Measurements from ENCODE around the gene ACACB.

ACACB gene

GRCh38 chr12:109098651-109099050 is 17.7 kb upstream of the ACACB start:
- Mint-ChIP-seq H3K4me1 (peaks cover 33% of the 10 kb centered on the region), H3K4me3 (peak overlapping the region; percentile 82), H3K36me3 (peaks cover 64% of the 10 kb centered on the region), H3K27ac (peak overlapping the region; percentile 94), H3K9me3 (no peaks in the 10 kb centered on the region)
- no peak for ATAC-seq
- DNase-seq (ENCODE audit: low spot score in 2 of 2), result no peak

GRCh38 chr12:109099431-109100020 is 16.9 kb upstream of the ACACB start:
- ATAC-seq (no peak), DNase-seq (ENCODE audit: low spot score in 2 of 2) (no peak)
- H3K9me3 Mint-ChIP-seq, result no peaks in the 10 kb centered on the region
- peaks cover 28% of the 10 kb centered on the region for H3K4me1 Mint-ChIP-seq
- H3K36me3 Mint-ChIP-seq, result peaks cover 68% of the 10 kb centered on the region
- peak overlapping the region; percentile 94 for H3K27ac Mint-ChIP-seq
- H3K4me3 Mint-ChIP-seq, result peak overlapping the region; percentile 82

GRCh38 chr12:109100741-109101140 is 15.6 kb upstream of the ACACB start:
- peaks cover 28% of the 10 kb centered on the region for H3K4me1 Mint-ChIP-seq
- H3K27ac Mint-ChIP-seq, result peak overlapping the region; percentile 94
- peaks cover 80% of the 10 kb centered on the region for H3K36me3 Mint-ChIP-seq
- ATAC-seq (no peak), DNase-seq (ENCODE audit: low spot score in 2 of 2) (no peak)
- peak overlapping the region; percentile 82 for H3K4me3 Mint-ChIP-seq
- H3K9me3 Mint-ChIP-seq, result no peaks in the 10 kb centered on the region

GRCh38 chr12:109102491-109102890 is 13.9 kb upstream of the ACACB start:
- Mint-ChIP-seq H3K4me1 (peaks cover 28% of the 10 kb centered on the region), H3K4me3 (no peak overlapping the region), H3K9me3 (no peaks in the 10 kb centered on the region), H3K27ac (no peak overlapping the region), H3K36me3 (peaks cover 97% of the 10 kb centered on the region)
- DNase-seq (ENCODE audit: low spot score in 2 of 2) (no peak), ATAC-seq (no peak)

GRCh38 chr12:109105176-109105575 is 11.2 kb upstream of the ACACB start:
- Mint-ChIP-seq H3K9me3 (no peaks in the 10 kb centered on the region), H3K4me1 (peaks cover 7% of the 10 kb centered on the region), H3K36me3 (peaks cover 97% of the 10 kb centered on the region), H3K27ac (peak overlapping the region; percentile 9), H3K4me3 (no peak overlapping the region)
- DNase-seq (ENCODE audit: low spot score in 2 of 2) (no peak), ATAC-seq (no peak)

- H3K4me3 Mint-ChIP-seq, result no peak overlapping the region
- no peaks in the 10 kb centered on the region for H3K9me3 Mint-ChIP-seq
- H3K36me3 Mint-ChIP-seq, result peaks cover 64% of the 10 kb centered on the region
- H3K4me1 Mint-ChIP-seq, result no peaks in the 10 kb centered on the region
- no peak overlapping the region for H3K27ac Mint-ChIP-seq
- no peak for ATAC-seq
- DNase-seq (ENCODE audit: low spot score in 2 of 2), result no peak
These were observed 6.5 kb upstream of the ACACB start for GRCh38 chr12:109109746-109110350.

- H3K36me3 Mint-ChIP-seq, result peaks cover 53% of the 10 kb centered on the region
- ATAC-seq, result peak; percentile 75
- H3K9me3 Mint-ChIP-seq, result no peaks in the 10 kb centered on the region
- H3K4me3 Mint-ChIP-seq, result peak overlapping the region; percentile 48
- peak in 1 of 2 donors; percentile 68 for DNase-seq (ENCODE audit: low spot score in 2 of 2)
- H3K27ac Mint-ChIP-seq, result peak overlapping the region; percentile 50
- peaks cover 5% of the 10 kb centered on the region for H3K4me1 Mint-ChIP-seq
These were observed 5.3 kb upstream of the ACACB start for GRCh38 chr12:109110988-109111495.

GRCh38 chr12:109112720-109113465 is 3.5 kb upstream of the ACACB start:
- ATAC-seq (no peak), DNase-seq (ENCODE audit: low spot score in 2 of 2) (no peak)
- Mint-ChIP-seq H3K27ac (no peak overlapping the region), H3K9me3 (no peaks in the 10 kb centered on the region), H3K4me3 (no peak overlapping the region), H3K4me1 (peaks cover 5% of the 10 kb centered on the region), H3K36me3 (peaks cover 35% of the 10 kb centered on the region)

- no peak overlapping the region for H3K4me3 Mint-ChIP-seq
- H3K9me3 Mint-ChIP-seq, result no peaks in the 10 kb centered on the region
- DNase-seq (ENCODE audit: low spot score in 2 of 2) (no peak), ATAC-seq (no peak)
- no peak overlapping the region for H3K27ac Mint-ChIP-seq
- peaks cover 5% of the 10 kb centered on the region for H3K4me1 Mint-ChIP-seq
- H3K36me3 Mint-ChIP-seq, result peaks cover 26% of the 10 kb centered on the region
These were observed 2.6 kb upstream of the ACACB start for GRCh38 chr12:109113661-109114321.

- no peak for ATAC-seq
These were observed 1.7 kb upstream of the ACACB start for GRCh38 chr12:109114644-109115043.

GRCh38 chr12:109115404-109115757 is 1.0 kb upstream of the ACACB start:
- no peak overlapping the region for H3K4me3 Mint-ChIP-seq
- no peak overlapping the region for H3K27ac Mint-ChIP-seq
- no peak for ATAC-seq
- no peaks in the 10 kb centered on the region for H3K9me3 Mint-ChIP-seq
- H3K4me1 Mint-ChIP-seq, result peaks cover 5% of the 10 kb centered on the region
- peaks cover 10% of the 10 kb centered on the region for H3K36me3 Mint-ChIP-seq
- DNase-seq (ENCODE audit: low spot score in 2 of 2), result no peak

More at GRCh38 chr12:109114644-109115043, 1.7 kb upstream of the ACACB start:
- H3K4me3 Mint-ChIP-seq, result no peak overlapping the region
- peaks cover 17% of the 10 kb centered on the region for H3K36me3 Mint-ChIP-seq
- DNase-seq (ENCODE audit: low spot score in 2 of 2), result no peak
- H3K27ac Mint-ChIP-seq, result no peak overlapping the region
- peaks cover 5% of the 10 kb centered on the region for H3K4me1 Mint-ChIP-seq
- H3K9me3 Mint-ChIP-seq, result no peaks in the 10 kb centered on the region

GRCh38 chr12:109116611-109116949 is 193 bp downstream of the ACACB start:
- DNase-seq (ENCODE audit: low spot score in 2 of 2), result no peak
- Mint-ChIP-seq H3K36me3 (peaks cover 2% of the 10 kb centered on the region), H3K4me3 (no peak overlapping the region), H3K9me3 (no peaks in the 10 kb centered on the region), H3K4me1 (peaks cover 5% of the 10 kb centered on the region), H3K27ac (no peak overlapping the region)
- ATAC-seq, result no peak

GRCh38 chr12:109120095-109120494 is 3.7 kb downstream of the ACACB start:
- Mint-ChIP-seq H3K36me3 (no peaks in the 10 kb centered on the region), H3K9me3 (no peaks in the 10 kb centered on the region), H3K27ac (no peak overlapping the region), H3K4me3 (no peak overlapping the region), H3K4me1 (peaks cover 5% of the 10 kb centered on the region)
- ATAC-seq, result no peak
- DNase-seq (ENCODE audit: low spot score in 2 of 2), result no peak

- no peaks in the 10 kb centered on the region for H3K36me3 Mint-ChIP-seq
- ATAC-seq (no peak), DNase-seq (ENCODE audit: low spot score in 2 of 2) (no peak)
- H3K4me1 Mint-ChIP-seq, result peaks cover 5% of the 10 kb centered on the region
- H3K27ac Mint-ChIP-seq, result no peak overlapping the region
- no peak overlapping the region for H3K4me3 Mint-ChIP-seq
- no peaks in the 10 kb centered on the region for H3K9me3 Mint-ChIP-seq
These were observed 4.2 kb downstream of the ACACB start for GRCh38 chr12:109120557-109120956.

GRCh38 chr12:109121346-109121880 is 5.0 kb downstream of the ACACB start:
- Mint-ChIP-seq H3K4me1 (no peaks in the 10 kb centered on the region), H3K9me3 (no peaks in the 10 kb centered on the region), H3K36me3 (no peaks in the 10 kb centered on the region), H3K4me3 (no peak overlapping the region), H3K27ac (no peak overlapping the region)
- no peak for ATAC-seq
- DNase-seq (ENCODE audit: low spot score in 2 of 2), result no peak
